ENCODE measurements around the gene MALAT1.

- no peak for TF ChIP-seq NFE2L1 (CRISPR knock-in tag; IDR thresholded peaks at IDR 0.05; ENCODE audit: borderline replicate concordance)
- TF ChIP-seq SMARCC2 (IDR thresholded peaks at IDR 0.05), result no peak
- TF ChIP-seq ZNF782 (CRISPR knock-in tag; IDR thresholded peaks at IDR 0.05; ENCODE audit: borderline replicate concordance), result no peak
- no peak for TF ChIP-seq ZNF335 (CRISPR knock-in tag; IDR thresholded peaks at IDR 0.05)
- TF ChIP-seq CTCF (CRISPR knock-in tag; IDR thresholded peaks at IDR 0.05), result no peak
These were observed 27.9 kb downstream of the MALAT1 start for GRCh38 chr11:65526744-65527143.

All from HepG2 (cell line).